Mesothelial cell of epicardium (in vitro differentiated cells): ENCODE results near the gene KCNMA1. TPM values are rescaled to one million over a fixed set of nuclear protein-coding genes. Genes with fewer than 3 reads are reported as not detected.

Experiments used
- DNase-seq, 2 experiments: peaks; one replicate each; pipeline ENCODE4 v3.0.0; 2021; ENCODE audit warnings: low spot score in 2 of 2; ENCODE audit not compliant: unreplicated experiment in 2 of 2
- H3K27ac Mint-ChIP-seq: 2 replicates; pipeline ENCODE4 v1.8.0; 2021; ENCODE audit warnings: mixed read lengths
- H3K27me3 Mint-ChIP-seq: 2 replicates; pipeline ENCODE4 v1.8.0; 2021; ENCODE audit warnings: low read depth, mixed read lengths
- H3K36me3 Mint-ChIP-seq: 2 replicates; pipeline ENCODE4 v1.8.0; 2021; ENCODE audit warnings: mixed read lengths
- H3K4me1 Mint-ChIP-seq: 2 replicates; pipeline ENCODE4 v1.8.0; 2021; ENCODE audit warnings: mixed read lengths
- H3K4me3 Mint-ChIP-seq: 2 replicates; pipeline ENCODE4 v1.8.0; 2021; ENCODE audit warnings: mild to moderate bottlenecking, moderate library complexity, mixed read lengths
- H3K9me3 Mint-ChIP-seq: 2 replicates; pipeline ENCODE4 v1.8.0; 2021; ENCODE audit warnings: mixed read lengths
- CTCF ChIP-seq: fragments of 200-600 bp; sonication (generic); IDR thresholded peaks from one replicate; pipeline ENCODE4 v1.5.0; 2021; ENCODE audit warnings: antibody characterized with exemption; ENCODE audit not compliant: unreplicated experiment
- total RNA-seq: library from RNA; stranded (reverse); gene quantifications from 3 replicates; pipeline ENCODE4 v1.2.1, GENCODE V29; 2021

KCNMA1 gene
- total RNA-seq, 1 donor from 2014 or later, result 44.0 TPM

GRCh38 chr10:77309092-77309491 is 328.5 kb downstream of the KCNMA1 start:
- Mint-ChIP-seq H3K4me1 (peaks cover 26% of the 10 kb centered on the region), H3K9me3 (no peaks in the 10 kb centered on the region), H3K36me3 (no peaks in the 10 kb centered on the region), H3K4me3 (no peak overlapping the region), H3K27me3 (no peaks in the 10 kb centered on the region), H3K27ac (no peak overlapping the region)
- no peak for DNase-seq
- TF ChIP-seq CTCF, result no peak

GRCh38 chr10:77308084-77308732 is 329.4 kb downstream of the KCNMA1 start:
- Mint-ChIP-seq H3K27ac (no peak overlapping the region), H3K4me3 (no peak overlapping the region), H3K27me3 (no peaks in the 10 kb centered on the region), H3K9me3 (no peaks in the 10 kb centered on the region), H3K4me1 (peaks cover 25% of the 10 kb centered on the region), H3K36me3 (no peaks in the 10 kb centered on the region)
- no peak for DNase-seq
- no peak for TF ChIP-seq CTCF

GRCh38 chr10:77306666-77307065 is 330.9 kb downstream of the KCNMA1 start:
- Mint-ChIP-seq H3K4me1 (peaks cover 25% of the 10 kb centered on the region), H3K4me3 (no peak overlapping the region), H3K27ac (no peak overlapping the region), H3K9me3 (no peaks in the 10 kb centered on the region), H3K36me3 (no peaks in the 10 kb centered on the region), H3K27me3 (no peaks in the 10 kb centered on the region)
- TF ChIP-seq CTCF, result no peak
- DNase-seq, result no peak

GRCh38 chr10:77305650-77306632 is 331.7 kb downstream of the KCNMA1 start:
- H3K9me3 Mint-ChIP-seq, result no peaks in the 10 kb centered on the region
- no peak overlapping the region for H3K27ac Mint-ChIP-seq
- peaks cover 28% of the 10 kb centered on the region for H3K4me1 Mint-ChIP-seq
- H3K36me3 Mint-ChIP-seq, result no peaks in the 10 kb centered on the region
- no peaks in the 10 kb centered on the region for H3K27me3 Mint-ChIP-seq
- H3K4me3 Mint-ChIP-seq, result no peak overlapping the region
- no peak for TF ChIP-seq CTCF
- DNase-seq, result no peak

- Mint-ChIP-seq H3K27me3 (no peaks in the 10 kb centered on the region), H3K4me3 (no peak overlapping the region), H3K27ac (no peak overlapping the region), H3K9me3 (no peaks in the 10 kb centered on the region), H3K36me3 (no peaks in the 10 kb centered on the region), H3K4me1 (peaks cover 23% of the 10 kb centered on the region)
- no peak for DNase-seq
- no peak for TF ChIP-seq CTCF
These were observed 333.4 kb downstream of the KCNMA1 start for GRCh38 chr10:77304192-77304591.
